H1 (cell line): ENCODE results near the gene FGFBP3.

ENCODE experiments used
- BRCA1 ChIP-seq: IDR thresholded peaks from 2 replicates; pipeline ENCODE4 v1.6.1; 2012; ENCODE audit warnings: low read depth, low read length, improper control_type of control experiment
- JUN ChIP-seq: IDR thresholded peaks from 2 replicates; pipeline ENCODE4 v1.6.1; 2011; ENCODE audit warnings: low read depth, mild to moderate bottlenecking, improper control_type of control experiment, low read length
- KDM4A ChIP-seq: IDR thresholded peaks from one replicate; pipeline ENCODE4 v1.7.1; 2012; ENCODE audit warnings: low read depth, mild to moderate bottlenecking, moderate library complexity, low read length, inconsistent platforms; ENCODE audit not compliant: severe bottlenecking
- MAFK ChIP-seq: IDR thresholded peaks from 2 replicates; pipeline ENCODE4 v1.6.1; 2012; ENCODE audit warnings: low read depth, mild to moderate bottlenecking, improper control_type of control experiment, low read length
- POLR2A ChIP-seq, 2 experiments: IDR thresholded peaks; 1 replicate in 1 of 2; 2 replicates in 1 of 2; pipeline ENCODE4 v1.6.1; 2011; ENCODE audit warnings: low read depth in 2 of 2, low read length in 2 of 2, mild to moderate bottlenecking in 2 of 2; ENCODE audit errors: control extremely low read depth in 1 of 2
- RAD21 ChIP-seq, 2 experiments: IDR thresholded peaks in 1 of 2; conservative IDR thresholded peaks in 1 of 2; 2 replicates each; pipeline ENCODE4 v1.6.1; 2011; ENCODE audit warnings: low read depth in 2 of 2, low read length in 2 of 2, improper control_type of control experiment in 1 of 2, inconsistent platforms in 1 of 2, mild to moderate bottlenecking in 1 of 2, moderate library complexity in 1 of 2
- TF ChIP-seq, protein P1 (sequence below), 3 experiments: IDR thresholded peaks; 1 replicate in 2 of 3; 2 replicates in 1 of 3; pipeline versions ENCODE4 v1.5.1 to v1.6.1; 2011; ENCODE audit warnings: low read length in 3 of 3, mild to moderate bottlenecking in 3 of 3, inconsistent platforms in 2 of 3, low read depth in 1 of 3, moderate library complexity in 1 of 3; ENCODE audit not compliant: insufficient read depth in 1 of 3; ENCODE audit errors: control extremely low read depth in 1 of 3
- TF ChIP-seq, protein P2 (sequence below): IDR thresholded peaks from 2 replicates; pipeline ENCODE4 v1.6.1; 2012; ENCODE audit warnings: inconsistent platforms

DNA sequence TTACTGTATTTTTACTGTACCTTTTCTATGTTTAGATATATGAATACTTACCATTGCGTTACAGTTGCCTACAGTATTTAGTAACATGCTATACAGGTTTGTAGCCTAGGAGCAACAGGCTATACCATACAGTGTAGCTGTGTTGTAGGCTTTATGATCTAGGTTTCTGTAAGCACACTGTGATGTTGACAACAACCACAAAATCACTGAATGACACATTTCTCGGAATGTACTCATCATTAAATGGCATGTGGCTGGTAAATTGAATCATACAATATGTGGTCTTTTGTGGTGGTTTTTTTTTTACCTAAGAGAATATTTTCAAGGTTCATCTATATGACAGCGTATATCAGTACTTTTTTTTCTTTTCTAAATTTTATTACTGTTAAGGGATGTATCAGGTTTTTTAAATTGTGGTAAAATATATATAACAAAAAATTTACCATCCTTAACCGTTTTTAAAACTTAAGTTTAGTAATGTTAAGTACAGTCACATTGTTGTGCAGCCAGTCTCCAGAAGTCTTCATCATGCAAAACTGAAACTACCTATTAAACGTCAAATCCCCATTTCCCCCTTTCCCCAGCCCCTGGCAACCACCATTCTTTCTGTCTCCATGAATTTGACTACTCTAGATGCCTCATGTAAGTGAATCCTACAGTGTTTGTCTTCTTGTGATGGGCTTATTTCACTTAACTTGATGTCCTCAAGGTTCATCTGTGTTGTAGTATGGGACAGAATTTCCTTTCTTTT lies 35.8 kb upstream of the FGFBP3 start:
- TF ChIP-seq RAD21 (IDR thresholded peaks at IDR 0.05 in 1 of 2, conservative IDR thresholded peaks at IDR 0.05 in 1 of 2; ENCODE audit: low read depth in 2 of 2, low read length in 2 of 2) (no peak), MAFK (no peak), JUN (no peak), POLR2A (IDR thresholded peaks at IDR 0.05; ENCODE audit: control extremely low read depth in 1 of 2, low read depth in 2 of 2, low read length in 2 of 2) (no peak), KDM4A (no peak), BRCA1 (no peak)
- TF ChIP-seq, protein P1, sequence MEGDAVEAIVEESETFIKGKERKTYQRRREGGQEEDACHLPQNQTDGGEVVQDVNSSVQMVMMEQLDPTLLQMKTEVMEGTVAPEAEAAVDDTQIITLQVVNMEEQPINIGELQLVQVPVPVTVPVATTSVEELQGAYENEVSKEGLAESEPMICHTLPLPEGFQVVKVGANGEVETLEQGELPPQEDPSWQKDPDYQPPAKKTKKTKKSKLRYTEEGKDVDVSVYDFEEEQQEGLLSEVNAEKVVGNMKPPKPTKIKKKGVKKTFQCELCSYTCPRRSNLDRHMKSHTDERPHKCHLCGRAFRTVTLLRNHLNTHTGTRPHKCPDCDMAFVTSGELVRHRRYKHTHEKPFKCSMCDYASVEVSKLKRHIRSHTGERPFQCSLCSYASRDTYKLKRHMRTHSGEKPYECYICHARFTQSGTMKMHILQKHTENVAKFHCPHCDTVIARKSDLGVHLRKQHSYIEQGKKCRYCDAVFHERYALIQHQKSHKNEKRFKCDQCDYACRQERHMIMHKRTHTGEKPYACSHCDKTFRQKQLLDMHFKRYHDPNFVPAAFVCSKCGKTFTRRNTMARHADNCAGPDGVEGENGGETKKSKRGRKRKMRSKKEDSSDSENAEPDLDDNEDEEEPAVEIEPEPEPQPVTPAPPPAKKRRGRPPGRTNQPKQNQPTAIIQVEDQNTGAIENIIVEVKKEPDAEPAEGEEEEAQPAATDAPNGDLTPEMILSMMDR (IDR thresholded peaks at IDR 0.05; ENCODE audit: control extremely low read depth in 1 of 3, insufficient read depth in 1 of 3, low read depth in 1 of 3, low read length in 3 of 3), result no peak
- TF ChIP-seq, protein P2, sequence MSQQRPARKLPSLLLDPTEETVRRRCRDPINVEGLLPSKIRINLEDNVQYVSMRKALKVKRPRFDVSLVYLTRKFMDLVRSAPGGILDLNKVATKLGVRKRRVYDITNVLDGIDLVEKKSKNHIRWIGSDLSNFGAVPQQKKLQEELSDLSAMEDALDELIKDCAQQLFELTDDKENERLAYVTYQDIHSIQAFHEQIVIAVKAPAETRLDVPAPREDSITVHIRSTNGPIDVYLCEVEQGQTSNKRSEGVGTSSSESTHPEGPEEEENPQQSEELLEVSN, result no peak
